ENCODE data around the gene PPM1M.
"Not testable (repeated sequence)": the region's sequence is repeated elsewhere in the genome, so short reads cannot be mapped to it uniquely, and the experiment has no call there.

The PPM1M gene

GRCh38 chr3:52248165-52248541, 2.6 kb downstream of the PPM1M start:
- DNase-seq = no peak

- no peak for DNase-seq
Observed at GRCh38 chr3:52248816-52249547, 3.4 kb downstream of the PPM1M start.

GRCh38 chr3:52249683-52250082, 4.1 kb downstream of the PPM1M start:
- DNase-seq = no peak

- DNase-seq = no peak
Observed at GRCh38 chr3:52250122-52250521, 4.6 kb downstream of the PPM1M start.

- no peak for DNase-seq
Observed at GRCh38 chr3:52253314-52254304, 8.1 kb downstream of the PPM1M start.

GRCh38 chr3:52254608-52255007, 9.0 kb downstream of the PPM1M start:
- DNase-seq = no peak

GRCh38 chr3:52256159-52256558, 10.6 kb downstream of the PPM1M start:
- no peak for DNase-seq

GRCh38 chr3:52256622-52257021, 11.1 kb downstream of the PPM1M start:
- DNase-seq = no peak

- DNase-seq = no peak
Observed at GRCh38 chr3:52257911-52258310, 12.4 kb downstream of the PPM1M start.

- no peak for DNase-seq
Observed at GRCh38 chr3:52259035-52259434, 13.5 kb downstream of the PPM1M start.

GRCh38 chr3:52259448-52259847, 13.9 kb downstream of the PPM1M start:
- DNase-seq = no peak

GRCh38 chr3:52262447-52262846, 16.9 kb downstream of the PPM1M start:
- no peak for DNase-seq

- DNase-seq = no peak
Observed at GRCh38 chr3:52265387-52265786, 19.8 kb downstream of the PPM1M start.

- DNase-seq = no peak
Observed at GRCh38 chr3:52268036-52268435, 22.5 kb downstream of the PPM1M start.

GRCh38 chr3:52269776-52270175, 24.2 kb downstream of the PPM1M start:
- DNase-seq = no peak

- DNase-seq = no peak
Observed at GRCh38 chr3:52270252-52270754, 24.7 kb downstream of the PPM1M start.

GRCh38 chr3:52272172-52272571, 26.6 kb downstream of the PPM1M start:
- not testable (repeated sequence) for DNase-seq

GRCh38 chr3:52272831-52273230, 27.3 kb downstream of the PPM1M start:
- DNase-seq = no peak

GRCh38 chr3:52274781-52275180, 29.2 kb downstream of the PPM1M start:
- not testable (repeated sequence) for DNase-seq

GRCh38 chr3:52277071-52277964, 31.8 kb downstream of the PPM1M start:
- DNase-seq = no peak

GRCh38 chr3:52277972-52278509, 32.5 kb downstream of the PPM1M start:
- no peak for DNase-seq

GRCh38 chr3:52278510-52279069, 33.0 kb downstream of the PPM1M start, which contains the start of gene WDR82:
WDR82 (minus strand) TSS chr3:52278649; CDS start chr3:52278361, 288 bp downstream.
- DNase-seq = peak; percentile 73
